Ovary (tissue), 9 donors: ENCODE data around the gene XPO6. TPM values are rescaled to one million over a fixed set of nuclear protein-coding genes. Genes with fewer than 3 reads are reported as not detected.

ENCODE experiments used
- DNase-seq, 5 donors: peaks; one replicate each; pipeline ENCODE4 v3.0.0-alpha.2; 2019 to 2020
- H3K27ac ChIP-seq, 2 donors: fragments of 200-600 bp; one replicate each; pipeline versions ENCODE4 v1.5.1 to v1.8.0; 2019 to 2022
- H3K27me3 ChIP-seq: fragments of 200-600 bp; one replicate; pipeline ENCODE4 v1.8.0; 2022
- H3K36me3 ChIP-seq: fragments of 200-600 bp; sonication (generic); one replicate; pipeline ENCODE4 v1.5.1; 2019
- H3K4me1 ChIP-seq: one replicate; pipeline ENCODE4 v1.8.1; 2013; ENCODE audit warnings: mild to moderate bottlenecking, moderate library complexity; ENCODE audit not compliant: insufficient read depth
- H3K4me3 ChIP-seq: fragments of 200-600 bp; sonication (generic); one replicate; pipeline ENCODE4 v1.5.1; 2017
- H3K9me3 ChIP-seq, 2 donors: fragments of 200-600 bp in 1 of 2; sonication (generic) in 1 of 2; one replicate each; pipeline versions ENCODE4 v1.5.1 to v1.8.1; 2013 to 2019; ENCODE audit warnings: mild to moderate bottlenecking in 1 of 2, moderate library complexity in 1 of 2
- CTCF ChIP-seq, 3 donors: fragments of 450-650 bp in 2 of 3; fragments of 200-600 bp in 1 of 3; IDR thresholded peaks; one replicate each; pipeline versions ENCODE4 v1.5.1 to v1.8.0; 2016 to 2022; ENCODE audit warnings: antibody characterized with exemption in 3 of 3, mild to moderate bottlenecking in 1 of 3
- EP300 ChIP-seq: sonication (generic); formaldehyde crosslinking; IDR thresholded peaks from one replicate; pipeline ENCODE4 v1.6.1; 2017; ENCODE audit warnings: antibody characterized with exemption
- POLR2A ChIP-seq: fragments of 450-650 bp; IDR thresholded peaks from one replicate; pipeline ENCODE4 v1.6.1; 2017; ENCODE audit warnings: antibody characterized with exemption, mild to moderate bottlenecking, moderate library complexity
- WGBS, 3 donors: extraction: QIAGEN DNeasy Blood & Tissue Kit in 1 of 3; methylation state at CpG; one replicate each; pipeline versions ENCODE4 v1.1.5 to v1.1.7; 2013 to 2017; 5-methylcytosine and 5-hydroxymethylcytosine counted together
- intact Hi-C, 4 donors: fragments of 100-400 bp; cut with DNase I; formaldehyde crosslinking; loops; one replicate each; pipeline versions ENCODE4 v1.11.0 to v1.15.1; 2022 to 2023
- polyA plus RNA-seq, 2 donors: library from polyadenylated mRNA; stranded (reverse); fragments of 200-250 nt in 1 of 2; fragments of 350-450 nt in 1 of 2; fragmentation: Illumina TruSeq in 1 of 2; extraction: RNeasy Lipid Tissue Mini Kit (QIAGEN cat#74804) in 1 of 2; gene quantifications; one replicate each; pipeline ENCODE4 v1.2.3, GENCODE V29; 2013 to 2014
- total RNA-seq, 7 donors: library from RNA; depleted of rRNA in 2 of 7; stranded (reverse); fragments of >200 nt in 2 of 7; fragmentation: NEBNext Ultra II Directional in 3 of 7; extraction: Animal tissue kit (Norgen Biotek cat#: 25700) in 3 of 7; gene quantifications; one replicate each; pipeline versions ENCODE4 v1.1.0 to v1.2.4, GENCODE V29; 2016 to 2023
- donor health status: DM: no; HTN: no; CAD: no; lungs with moderate emphysema.
- donor health status: DM: no; HTN: no; CAD: no.
- donor health status: Bipolar disorder and iron deficiency.
- donor health status: DM: yes; HTN: yes; CAD: no.
- donor health status: DM: no; HTN: no; CAD: no.
- donor health status: DM: yes; HTN: yes; CAD: no.

The XPO6 gene
- total and polyA plus RNA-seq, 9 donors = 30.3 to 98.2 (median 65.0) TPM

- Histone ChIP-seq H3K27me3 (no peaks in the 10 kb centered on the region), H3K9me3 (no peaks in the 10 kb centered on the region), H3K4me3 (no peak overlapping the region), H3K4me1 (no peaks in the 10 kb centered on the region), H3K36me3 (no peaks in the 10 kb centered on the region), H3K27ac (no peak overlapping the region)
- 28 to 62% (median 45%) methylated on average over 7 of the region's 7 CpGs for WGBS, 3 donors
- no peak for DNase-seq
- no peak for TF ChIP-seq EP300
- TF ChIP-seq CTCF (IDR thresholded peaks at IDR 0.05) = no peak
- TF ChIP-seq POLR2A = no peak
- intact Hi-C loops = no loop called here
Measured at GRCh38 chr16:28151180-28151579, 60.6 kb downstream of the XPO6 start.

- TF ChIP-seq CTCF (IDR thresholded peaks at IDR 0.05) (no peak), POLR2A (no peak), EP300 (no peak)
- H3K4me3 ChIP-seq = no peak overlapping the region
- WGBS, 3 donors = 88 to 95% (median 94%) methylated on average over 12 of the region's 12 CpGs
- no peak for DNase-seq
- H3K9me3 ChIP-seq = no peaks in the 10 kb centered on the region
- no peaks in the 10 kb centered on the region for H3K27me3 ChIP-seq
- intact Hi-C loops = no loop called here
- no peaks in the 10 kb centered on the region for H3K4me1 ChIP-seq
- H3K27ac ChIP-seq = no peak overlapping the region
- H3K36me3 ChIP-seq = no peaks in the 10 kb centered on the region
Measured at GRCh38 chr16:28149011-28149888, 62.5 kb downstream of the XPO6 start.

GRCh38 chr16:28146536-28146935, 65.2 kb downstream of the XPO6 start:
- H3K27me3 ChIP-seq = no peaks in the 10 kb centered on the region
- no peak for TF ChIP-seq EP300
- no peak for TF ChIP-seq POLR2A
- TF ChIP-seq CTCF (IDR thresholded peaks at IDR 0.05) = no peak
- intact Hi-C loops = no loop called here
- no peaks in the 10 kb centered on the region for H3K4me1 ChIP-seq
- no peak overlapping the region for H3K4me3 ChIP-seq
- H3K36me3 ChIP-seq = no peaks in the 10 kb centered on the region
- no peak overlapping the region for H3K27ac ChIP-seq
- no peak for DNase-seq
- H3K9me3 ChIP-seq = no peaks in the 10 kb centered on the region
- 89 to 92% (median 89%) methylated on average over 3 of the region's 3 CpGs for WGBS, 3 donors

- Histone ChIP-seq H3K4me1 (no peaks in the 10 kb centered on the region), H3K27ac (no peak overlapping the region), H3K4me3 (no peak overlapping the region), H3K9me3 (no peaks in the 10 kb centered on the region), H3K27me3 (no peaks in the 10 kb centered on the region), H3K36me3 (no peaks in the 10 kb centered on the region)
- WGBS, 3 donors = 87 to 97% (median 97%) methylated on average over 2 of the region's 2 CpGs
- intact Hi-C loops = no loop called here
- no peak for DNase-seq
- TF ChIP-seq CTCF (IDR thresholded peaks at IDR 0.05) = no peak
- TF ChIP-seq EP300 = no peak
- no peak for TF ChIP-seq POLR2A
Measured at GRCh38 chr16:28145796-28146195, 66.0 kb downstream of the XPO6 start.
